H1 (cell line): ENCODE data around the gene SLC38A10. TPM values are rescaled to one million over a fixed set of nuclear protein-coding genes. Genes with fewer than 3 reads are reported as not detected.

Experiments used
- CTCF ChIA-PET: fragments of 300-600 bp; sonication (Branson Sonifier 250); formaldehyde crosslinking; loops from one replicate; lab custom pipeline; 2021; ENCODE audit not compliant: partially characterized antibody; lab: Charles Lee
- POLR2A ChIA-PET: fragments of 300-600 bp; sonication (Branson Sonifier 250); formaldehyde crosslinking; loops from one replicate; lab custom pipeline; 2021; ENCODE audit warnings: inconsistent platforms; ENCODE audit not compliant: partially characterized antibody; lab: Charles Lee
- DNase-seq, 2 experiments: peaks; one replicate each; pipeline versions ENCODE4 v3.0.0 to v3.0.0-alpha.2; 2010 to 2022; ENCODE audit warnings: low spot score in 2 of 2, low read depth in 1 of 2, mixed read lengths in 1 of 2
- FAIRE-seq: peaks from 2 replicates; lab custom pipeline; 2011; peaks lifted over from hg19 to GRCh38; lab: Jason Lieb, UNC
- H2AFZ ChIP-seq: 2 replicates; pipeline ENCODE4 v1.8.1; 2012; ENCODE audit warnings: low read length, inconsistent platforms
- H2AK5ac ChIP-seq: 2 replicates; pipeline ENCODE4 v1.6.1; 2013; ENCODE audit warnings: low read depth, low read length
- H2BK120ac ChIP-seq: replicated peaks from 2 replicates; pipeline ENCODE3; 2013; ENCODE audit warnings: low read depth, low read length, inconsistent platforms
- H2BK12ac ChIP-seq: 2 replicates; pipeline ENCODE4 v1.6.1; 2013; ENCODE audit warnings: low read depth, low read length
- H2BK15ac ChIP-seq: 2 replicates; pipeline ENCODE4 v1.6.1; 2013; ENCODE audit warnings: low read length
- H2BK20ac ChIP-seq: 2 replicates; pipeline ENCODE4 v1.6.1; 2013; ENCODE audit warnings: low read length
- H2BK5ac ChIP-seq: 2 replicates; pipeline ENCODE4 v1.6.1; 2013; ENCODE audit warnings: low read depth, low read length
- H3K14ac ChIP-seq: 2 replicates; pipeline ENCODE4 v1.6.1; 2013; ENCODE audit warnings: inconsistent platforms; ENCODE audit not compliant: insufficient read length
- H3K18ac ChIP-seq: 2 replicates; pipeline ENCODE4 v1.6.1; 2013; ENCODE audit warnings: low read length; ENCODE audit errors: extremely low read depth
- H3K23ac ChIP-seq: 2 replicates; pipeline ENCODE4 v1.6.1; 2013; ENCODE audit warnings: inconsistent platforms; ENCODE audit not compliant: insufficient read length
- H3K23me2 ChIP-seq: 2 replicates; pipeline ENCODE4 v1.6.1; 2013; ENCODE audit warnings: low read depth, low read length
- H3K27ac ChIP-seq: 2 replicates; pipeline ENCODE4 v1.6.1; 2011; ENCODE audit warnings: low read depth, low read length, inconsistent platforms
- H3K27me3 ChIP-seq, 4 experiments: replicated peaks in 1 of 4; 1 replicate in 1 of 4; 2 replicates in 3 of 4; pipeline versions ENCODE4 v1.6.1 to v1.8.1; 2011 to 2013; ENCODE audit warnings: low read length in 3 of 4, mild to moderate bottlenecking in 3 of 4, inconsistent platforms in 2 of 4, mixed read lengths in 2 of 4, moderate library complexity in 1 of 4; ENCODE audit not compliant: control insufficient read depth in 3 of 4, insufficient read depth in 3 of 4; ENCODE audit errors: extremely low read depth in 1 of 4
- H3K36me3 ChIP-seq, 4 experiments: 2 replicates each; pipeline versions ENCODE4 v1.6.1 to v1.8.1; 2011 to 2013; ENCODE audit warnings: mild to moderate bottlenecking in 4 of 4, low read length in 3 of 4, moderate library complexity in 2 of 4, control low read depth in 1 of 4, inconsistent platforms in 1 of 4; ENCODE audit not compliant: insufficient read depth in 4 of 4, control insufficient read depth in 2 of 4
- H3K4ac ChIP-seq: replicated peaks from 2 replicates; pipeline ENCODE3; 2013; ENCODE audit warnings: low read length, low read depth, mixed read lengths, inconsistent platforms; ENCODE audit not compliant: insufficient read length
- H3K4me1 ChIP-seq, 4 experiments: replicated peaks in 1 of 4; 1 replicate in 1 of 4; 2 replicates in 3 of 4; pipeline versions ENCODE4 v1.6.1 to v1.8.1; 2011 to 2013; ENCODE audit warnings: low read length in 3 of 4, inconsistent platforms in 2 of 4, mixed read lengths in 1 of 4; ENCODE audit not compliant: insufficient read depth in 4 of 4, control insufficient read depth in 3 of 4
- H3K4me2 ChIP-seq, 2 experiments: 2 replicates each; pipeline versions ENCODE4 v1.6.1 to v1.8.1; 2011 to 2013; ENCODE audit warnings: low read depth in 2 of 2, low read length in 2 of 2, control low read depth in 1 of 2, inconsistent platforms in 1 of 2, mild to moderate bottlenecking in 1 of 2; ENCODE audit not compliant: insufficient read depth in 1 of 2
- H3K4me3 ChIP-seq, 4 experiments: fragments of 200-600, 300-600 bp in 1 of 4; sonication (generic), shearing (Covaris generic), sonication (Bioruptor Twin) in 1 of 4; 2 replicates each; pipeline versions ENCODE4 v1.5.1 to v1.8.1; 2011 to 2016; ENCODE audit warnings: low read length in 4 of 4, low read depth in 3 of 4, control low read depth in 2 of 4, inconsistent platforms in 2 of 4, mild to moderate bottlenecking in 2 of 4, mixed read lengths in 1 of 4, moderate library complexity in 1 of 4; ENCODE audit not compliant: insufficient read depth in 2 of 4; ENCODE audit errors: extremely low read depth in 1 of 4
- H3K56ac ChIP-seq: replicated peaks from 2 replicates; pipeline ENCODE3; 2013; ENCODE audit warnings: low read depth, mild to moderate bottlenecking, mixed read lengths, low read length, inconsistent platforms; ENCODE audit not compliant: insufficient read length
- H3K79me1 ChIP-seq: 2 replicates; pipeline ENCODE4 v1.6.1; 2013; ENCODE audit warnings: low read depth, low read length, control low read depth
- H3K79me2 ChIP-seq, 2 experiments: 2 replicates each; pipeline versions ENCODE4 v1.6.1 to v1.8.1; 2012 to 2013; ENCODE audit warnings: low read length in 2 of 2, mild to moderate bottlenecking in 2 of 2, inconsistent platforms in 1 of 2; ENCODE audit not compliant: insufficient read depth in 2 of 2, control insufficient read depth in 1 of 2
- H3K9ac ChIP-seq, 4 experiments: replicated peaks in 1 of 4; 1 replicate in 1 of 4; 2 replicates in 3 of 4; pipeline versions ENCODE4 v1.6.1 to v1.8.1; 2011 to 2013; ENCODE audit warnings: low read depth in 3 of 4, low read length in 3 of 4, control low read depth in 2 of 4, mild to moderate bottlenecking in 2 of 4, moderate library complexity in 2 of 4, inconsistent platforms in 1 of 4; ENCODE audit errors: extremely low read depth in 1 of 4
- H3K9me3 ChIP-seq, 2 experiments: 2 replicates each; pipeline versions ENCODE4 v1.6.1 to v1.8.1; 2012 to 2013; ENCODE audit warnings: mild to moderate bottlenecking in 2 of 2, moderate library complexity in 2 of 2, control low read depth in 1 of 2, inconsistent platforms in 1 of 2, low read depth in 1 of 2, low read length in 1 of 2, mixed read lengths in 1 of 2; ENCODE audit not compliant: insufficient read depth in 2 of 2
- H4K20me1 ChIP-seq, 2 experiments: replicated peaks in 1 of 2; 2 replicates each; pipeline versions ENCODE3 to v1.8.1; 2011 to 2013; ENCODE audit warnings: inconsistent platforms in 2 of 2, low read length in 2 of 2, mild to moderate bottlenecking in 1 of 2; ENCODE audit not compliant: insufficient read depth in 2 of 2, control insufficient read depth in 1 of 2
- H4K5ac ChIP-seq: 2 replicates; pipeline ENCODE4 v1.6.1; 2013; ENCODE audit warnings: low read length, low read depth, mixed read lengths, inconsistent platforms; ENCODE audit not compliant: insufficient read length
- H4K8ac ChIP-seq: 2 replicates; pipeline ENCODE4 v1.8.0; 2013; ENCODE audit warnings: mild to moderate bottlenecking, moderate library complexity, low read length, inconsistent platforms; ENCODE audit not compliant: insufficient read depth; ENCODE audit errors: extremely low read depth
- H4K91ac ChIP-seq: replicated peaks from 2 replicates; pipeline ENCODE3; 2013; ENCODE audit warnings: low read length, mixed read lengths, inconsistent platforms; ENCODE audit not compliant: insufficient read length
- KDM4A ChIP-seq: IDR thresholded peaks from one replicate; pipeline ENCODE4 v1.7.1; 2012; ENCODE audit warnings: low read depth, mild to moderate bottlenecking, moderate library complexity, low read length, inconsistent platforms; ENCODE audit not compliant: severe bottlenecking
- RXRA ChIP-seq: IDR thresholded peaks from 2 replicates; pipeline ENCODE4 v1.6.1; 2011; ENCODE audit warnings: low read depth, mild to moderate bottlenecking, low read length, moderate library complexity; ENCODE audit not compliant: insufficient read depth
- SIX5 ChIP-seq: IDR thresholded peaks from 2 replicates; pipeline ENCODE4 v1.6.1; 2011; ENCODE audit warnings: mild to moderate bottlenecking, low read depth, low read length
- SUZ12 ChIP-seq: fragments of 200-600 bp; sonication (generic); IDR thresholded peaks from 2 replicates; pipeline ENCODE4 v1.6.1; 2012; ENCODE audit warnings: mild to moderate bottlenecking, inconsistent platforms, low read length, moderate library complexity, mixed read lengths
- whole genome bisulfite sequencing, 2 experiments: shearing (Covaris generic) in 1 of 2; methylation state at CpG; one replicate each; pipeline versions ENCODE4 v1.1.6 to v1.1.7; 2013 to 2015; ENCODE audit warnings: low lambda C conversion rate in 2 of 2, mixed read lengths in 2 of 2, inconsistent platforms in 1 of 2, low coverage in 1 of 2, missing lambda C conversion rate in 1 of 2; ENCODE audit not compliant: insufficient replicate concordance in 2 of 2, insufficient coverage in 1 of 2, insufficient read length in 1 of 2; ENCODE audit errors: extremely low coverage in 1 of 2, missing lambda C conversion rate in 1 of 2; 5-methylcytosine and 5-hydroxymethylcytosine counted together
- polyA plus RNA-seq, 7 experiments: library from polyadenylated mRNA; depleted of rRNA in 3 of 7; stranded (reverse) in 5 of 7; unstranded in 2 of 7; fragments of >200 nt in 5 of 7; fragments of 200-250 nt in 2 of 7; gene quantifications; 1 replicate in 5 of 7; 2 replicates in 1 of 7; 4 replicates in 1 of 7; pipeline versions ENCODE4 v1.2.1 to v1.2.3, GENCODE V29; 2011 to 2013; ENCODE audit warnings: missing spikeins in 2 of 7, mixed read lengths in 2 of 7
- total RNA-seq: library from RNA; stranded (reverse); fragmentation: NEBNext Ultra II Directional; extraction: Animal tissue kit (Norgen Biotek cat#: 25700); gene quantifications from 2 replicates; pipeline ENCODE4 v1.2.1, GENCODE V29; 2021
- TF ChIP-seq, protein P1 (sequence below): IDR thresholded peaks from 2 replicates; pipeline ENCODE4 v1.6.1; 2012; ENCODE audit warnings: inconsistent platforms

Gene SLC38A10
- total and polyA plus RNA-seq, 2 of the 8 experiments (the other 6 are each of a cell fraction or from before 2014, with no cell fraction given) = 26.4 to 41.0 TPM

DNA sequence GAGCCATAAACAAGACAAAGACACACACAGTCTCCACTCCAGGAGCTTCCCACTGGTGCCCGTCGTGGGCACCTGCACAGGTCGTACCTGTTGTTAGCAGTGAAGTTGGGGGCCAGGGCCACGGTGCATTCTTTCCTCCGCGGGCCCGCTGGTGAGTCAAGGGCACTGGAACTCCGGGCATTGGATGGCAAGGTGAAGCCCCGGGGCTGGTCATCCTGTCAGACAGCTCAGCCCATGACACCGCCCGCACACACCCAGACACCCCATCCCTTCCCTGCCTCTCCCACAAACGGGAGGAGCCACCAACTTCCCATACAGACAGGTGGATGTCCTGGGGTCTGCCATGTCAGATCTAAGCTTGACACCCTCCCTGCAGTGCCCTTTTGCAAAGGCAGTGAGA, 88.5 kb downstream of the SLC38A10 start:
- Histone ChIP-seq H4K8ac (peak overlapping the region; percentile 51; the same call in 1 of the 2 replicates), H3K79me1 (peaks cover 2% of the 10 kb centered on the region; the same call in 1 of the 2 replicates)

More for the DNA sequence above, 88.5 kb downstream of the SLC38A10 start:
- Histone ChIP-seq H3K56ac (no peak overlapping the region), H3K4me1 (no peaks in the 10 kb centered on the region; a peak in 1 of 7 replicates), H3K9me3 (no peaks in the 10 kb centered on the region), H3K4me3 (no peak overlapping the region), H2BK5ac (no peak overlapping the region), H3K23me2 (peaks cover 3% of the 10 kb centered on the region; the same call in 1 of the 2 replicates), H2AK5ac (no peak overlapping the region), H3K79me2 (no peaks in the 10 kb centered on the region), H3K36me3 (peaks cover 0 to 3% (median 0%) of the 10 kb centered on the region in 4 experiments; a peak in 3 of 8 replicates), H2BK15ac (no peak overlapping the region), H3K27ac (no peak overlapping the region), H3K4ac (no peak overlapping the region), H4K91ac (no peak overlapping the region), H2AFZ (no peak overlapping the region), H3K4me2 (no peak overlapping the region)
- POLR2A ChIA-PET = interaction anchor here (0.6 kb wide), 1 partner anchor 599 kb away, joined by 3 read pairs; no protein-coding TSS in a partner anchor
- no peak for DNase-seq
- WGBS, 2 experiments = 91% methylated on average over 12 of the region's 12 CpGs; no CpG with 5 or more reads in 1 of the 2 experiments
- no peak for TF ChIP-seq RXRA
- TF ChIP-seq SUZ12 = no peak
- TF ChIP-seq SIX5 = no peak
- no peak for TF ChIP-seq KDM4A
- TF ChIP-seq, protein P1, sequence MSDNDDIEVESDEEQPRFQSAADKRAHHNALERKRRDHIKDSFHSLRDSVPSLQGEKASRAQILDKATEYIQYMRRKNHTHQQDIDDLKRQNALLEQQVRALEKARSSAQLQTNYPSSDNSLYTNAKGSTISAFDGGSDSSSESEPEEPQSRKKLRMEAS = no peak
- TF ChIP-seq, all 59 proteins: peak for 0
- no peak overlapping the region for H3K9ac ChIP-seq
- H3K23ac ChIP-seq = no peak overlapping the region
- H3K18ac ChIP-seq = no peak overlapping the region
- peaks cover 3 to 12% of the 10 kb centered on the region in 2 experiments for H4K20me1 ChIP-seq
- CTCF ChIA-PET = interaction anchor here (1.1 to 1.2 kb wide), 2 partner anchors 31 to 86 kb away, joined by 3 read pairs; no protein-coding TSS in a partner anchor
- no peak overlapping the region for H3K14ac ChIP-seq
- no peak overlapping the region for H2BK12ac ChIP-seq
- no peak overlapping the region for H4K5ac ChIP-seq
- H2BK20ac ChIP-seq = no peak overlapping the region
- H3K27me3 ChIP-seq = no peaks in the 10 kb centered on the region
- FAIRE-seq = no peak
- H2BK120ac ChIP-seq = no peak overlapping the region
